ENCODE data around the gene CNIH2.
"Not testable (repeated sequence)": the region's sequence is repeated elsewhere in the genome, so short reads cannot be mapped to it uniquely, and the experiment has no call there.

Gene CNIH2

GRCh38 chr11:66259956-66260355 lies 18.0 kb upstream of the CNIH2 start:
- peak; percentile 27 for DNase-seq

- DNase-seq, result no peak
Measured at GRCh38 chr11:66261578-66261977, 16.4 kb upstream of the CNIH2 start.

GRCh38 chr11:66262191-66262590 lies 15.8 kb upstream of the CNIH2 start:
- no peak for DNase-seq

- no peak for DNase-seq
Measured at GRCh38 chr11:66262696-66263095, 15.3 kb upstream of the CNIH2 start.

GRCh38 chr11:66263231-66263630 lies 14.7 kb upstream of the CNIH2 start:
- DNase-seq, result no peak

GRCh38 chr11:66263785-66264184 lies 14.2 kb upstream of the CNIH2 start:
- no peak for DNase-seq

GRCh38 chr11:66264383-66264782 lies 13.6 kb upstream of the CNIH2 start:
- no peak for DNase-seq

- DNase-seq, result no peak
Measured at GRCh38 chr11:66264914-66265313, 13.1 kb upstream of the CNIH2 start.

GRCh38 chr11:66265531-66266377 lies 12.2 kb upstream of the CNIH2 start:
- no peak for DNase-seq

GRCh38 chr11:66266378-66267038 lies 11.5 kb upstream of the CNIH2 start:
- DNase-seq, result no peak

- DNase-seq, result no peak
Measured at GRCh38 chr11:66267039-66267378, 11.0 kb upstream of the CNIH2 start.

GRCh38 chr11:66267379-66268243 lies 10.4 kb upstream of the CNIH2 start:
- no peak for DNase-seq

GRCh38 chr11:66268244-66268951 lies 9.6 kb upstream of the CNIH2 start, which contains the start of gene RAB1B:
Gene RAB1B (plus strand): TSS chr11:66268639. CDS start chr11:66268680, 41 bp downstream.
- peak; percentile 92 for DNase-seq

- no peak for DNase-seq
Measured at GRCh38 chr11:66268952-66269905, 8.7 kb upstream of the CNIH2 start.

- no peak for DNase-seq
Measured at GRCh38 chr11:66271816-66272215, 6.2 kb upstream of the CNIH2 start.

GRCh38 chr11:66272596-66272995 lies 5.4 kb upstream of the CNIH2 start:
- DNase-seq, result no peak

- DNase-seq, result no peak
Measured at GRCh38 chr11:66274219-66274618, 3.8 kb upstream of the CNIH2 start.

- DNase-seq, result peak; percentile 22
Measured at GRCh38 chr11:66275396-66275795, 2.6 kb upstream of the CNIH2 start.

- no peak for DNase-seq
Measured at GRCh38 chr11:66275984-66276612, 1.9 kb upstream of the CNIH2 start.

GRCh38 chr11:66276619-66277018 lies 1.4 kb upstream of the CNIH2 start:
- not testable (repeated sequence) for DNase-seq

GRCh38 chr11:66277064-66277463 lies 911 bp upstream of the CNIH2 start:
- not testable (repeated sequence) for DNase-seq

Data from DMS 273 treated with DMSO at 0.1 percent for 48 hours (cell line).